Ovary (tissue), 9 donors: ENCODE results near the gene AGAP5. TPM values are rescaled to one million over a fixed set of nuclear protein-coding genes. Genes with fewer than 3 reads are reported as not detected.

Experiments
- DNase-seq, 5 donors: peaks; one replicate each; pipeline ENCODE4 v3.0.0-alpha.2; 2019 to 2020
- H3K27ac ChIP-seq, 2 donors: fragments of 200-600 bp; one replicate each; pipeline versions ENCODE4 v1.5.1 to v1.8.0; 2019 to 2022
- H3K27me3 ChIP-seq: fragments of 200-600 bp; one replicate; pipeline ENCODE4 v1.8.0; 2022
- H3K36me3 ChIP-seq: fragments of 200-600 bp; sonication (generic); one replicate; pipeline ENCODE4 v1.5.1; 2019
- H3K4me1 ChIP-seq: one replicate; pipeline ENCODE4 v1.8.1; 2013; ENCODE audit warnings: mild to moderate bottlenecking, moderate library complexity; ENCODE audit not compliant: insufficient read depth
- H3K4me3 ChIP-seq: fragments of 200-600 bp; sonication (generic); one replicate; pipeline ENCODE4 v1.5.1; 2017
- H3K9me3 ChIP-seq, 2 donors: fragments of 200-600 bp in 1 of 2; sonication (generic) in 1 of 2; one replicate each; pipeline versions ENCODE4 v1.5.1 to v1.8.1; 2013 to 2019; ENCODE audit warnings: mild to moderate bottlenecking in 1 of 2, moderate library complexity in 1 of 2
- CTCF ChIP-seq, 3 donors: fragments of 450-650 bp in 2 of 3; fragments of 200-600 bp in 1 of 3; IDR thresholded peaks; one replicate each; pipeline versions ENCODE4 v1.5.1 to v1.8.0; 2016 to 2022; ENCODE audit warnings: antibody characterized with exemption in 3 of 3, mild to moderate bottlenecking in 1 of 3
- EP300 ChIP-seq: sonication (generic); formaldehyde crosslinking; IDR thresholded peaks from one replicate; pipeline ENCODE4 v1.6.1; 2017; ENCODE audit warnings: antibody characterized with exemption
- POLR2A ChIP-seq: fragments of 450-650 bp; IDR thresholded peaks from one replicate; pipeline ENCODE4 v1.6.1; 2017; ENCODE audit warnings: antibody characterized with exemption, mild to moderate bottlenecking, moderate library complexity
- WGBS, 3 donors: extraction: QIAGEN DNeasy Blood & Tissue Kit in 1 of 3; methylation state at CpG; one replicate each; pipeline versions ENCODE4 v1.1.5 to v1.1.7; 2013 to 2017; 5-methylcytosine and 5-hydroxymethylcytosine counted together
- intact Hi-C, 4 donors: fragments of 100-400 bp; cut with DNase I; formaldehyde crosslinking; loops; one replicate each; pipeline versions ENCODE4 v1.11.0 to v1.15.1; 2022 to 2023
- polyA plus RNA-seq, 2 donors: library from polyadenylated mRNA; stranded (reverse); fragments of 200-250 nt in 1 of 2; fragments of 350-450 nt in 1 of 2; fragmentation: Illumina TruSeq in 1 of 2; extraction: RNeasy Lipid Tissue Mini Kit (QIAGEN cat#74804) in 1 of 2; gene quantifications; one replicate each; pipeline ENCODE4 v1.2.3, GENCODE V29; 2013 to 2014
- total RNA-seq, 7 donors: library from RNA; depleted of rRNA in 2 of 7; stranded (reverse); fragments of >200 nt in 2 of 7; fragmentation: NEBNext Ultra II Directional in 3 of 7; extraction: Animal tissue kit (Norgen Biotek cat#: 25700) in 3 of 7; gene quantifications; one replicate each; pipeline versions ENCODE4 v1.1.0 to v1.2.4, GENCODE V29; 2016 to 2023
- donor health status: DM: no; HTN: no; CAD: no; lungs with moderate emphysema.
- donor health status: DM: no; HTN: no; CAD: no.
- donor health status: Bipolar disorder and iron deficiency.
- donor health status: DM: yes; HTN: yes; CAD: no.
- donor health status: DM: no; HTN: no; CAD: no.
- donor health status: DM: yes; HTN: yes; CAD: no.

Gene AGAP5
- total and polyA plus RNA-seq, 9 donors = 2.0 to 11.1 (median 6.6) TPM

GRCh38 chr10:73649876-73650536 is 47.9 kb downstream of the AGAP5 start:
- DNase-seq = no peak
- Histone ChIP-seq H3K27ac (no peak overlapping the region), H3K4me1 (no peaks in the 10 kb centered on the region), H3K4me3 (no peak overlapping the region), H3K27me3 (no peaks in the 10 kb centered on the region), H3K9me3 (no peaks in the 10 kb centered on the region), H3K36me3 (no peaks in the 10 kb centered on the region)
- WGBS, 3 donors = 93 to 95% (median 93%) methylated on average over 6 of the region's 6 CpGs
- no peak for TF ChIP-seq POLR2A
- TF ChIP-seq CTCF (IDR thresholded peaks at IDR 0.05) = no peak
- no peak for TF ChIP-seq EP300
- intact Hi-C loops = no loop called here

GRCh38 chr10:73648975-73649829 is 48.7 kb downstream of the AGAP5 start:
- Histone ChIP-seq H3K4me1 (no peaks in the 10 kb centered on the region), H3K36me3 (no peaks in the 10 kb centered on the region), H3K27ac (no peak overlapping the region), H3K27me3 (no peaks in the 10 kb centered on the region), H3K4me3 (no peak overlapping the region), H3K9me3 (no peaks in the 10 kb centered on the region)
- no peak for DNase-seq
- intact Hi-C loops = no loop called here
- TF ChIP-seq CTCF (IDR thresholded peaks at IDR 0.05) (no peak), POLR2A (no peak), EP300 (no peak)
- 64 to 75% (median 70%) methylated on average over 4 of the region's 4 CpGs for WGBS, 3 donors

GRCh38 chr10:73647875-73648651 is 49.8 kb downstream of the AGAP5 start:
- no peaks in the 10 kb centered on the region for H3K9me3 ChIP-seq
- H3K36me3 ChIP-seq = no peaks in the 10 kb centered on the region
- no peak overlapping the region for H3K27ac ChIP-seq
- H3K4me1 ChIP-seq = no peaks in the 10 kb centered on the region
- 9 to 20% (median 10%) methylated on average over 27 to 35 of the region's 35 CpGs for WGBS, 3 donors
- intact Hi-C loops = no loop called here
- peak in 4 of 5 donors; percentile 24 to 47 (median 36) for DNase-seq
- H3K4me3 ChIP-seq = peak overlapping the region; percentile 76
- TF ChIP-seq CTCF (IDR thresholded peaks at IDR 0.05) (no peak), POLR2A (no peak), EP300 (no peak)
- no peaks in the 10 kb centered on the region for H3K27me3 ChIP-seq

- peak; percentile 51 to 77 (median 61) for DNase-seq
- Histone ChIP-seq H3K4me3 (peak overlapping the region; percentile 76), H3K9me3 (no peaks in the 10 kb centered on the region), H3K4me1 (no peaks in the 10 kb centered on the region), H3K36me3 (no peaks in the 10 kb centered on the region), H3K27ac (no peak overlapping the region), H3K27me3 (no peaks in the 10 kb centered on the region)
- intact Hi-C loops = no loop called here
- 5 to 7% (median 7%) methylated on average over 28 to 32 of the region's 32 CpGs for WGBS, 3 donors
- TF ChIP-seq CTCF (IDR thresholded peaks at IDR 0.05) (no peak), POLR2A (no peak), EP300 (no peak)
Observed at GRCh38 chr10:73647211-73647874, 50.6 kb downstream of the AGAP5 start.
